M059J (cell line): ENCODE measurements around the gene TBX2. TPM values are rescaled to one million over a fixed set of nuclear protein-coding genes. Genes with fewer than 3 reads are reported as not detected.
"Not testable (repeated sequence)": the region's sequence is repeated elsewhere in the genome, so short reads cannot be mapped to it uniquely, and the experiment has no call there.

Source experiments
- DNase-seq: peaks from one replicate; pipeline ENCODE4 v3.0.0-alpha.2; 2012; ENCODE audit warnings: low read depth
- total RNA-seq: library from RNA; depleted of rRNA; stranded (reverse); fragments of >200 nt; shearing (Covaris generic); gene quantifications from 2 replicates; pipeline ENCODE4 v1.2.3, GENCODE V29; 2014

TBX2 gene
- total RNA-seq, 1 experiment from 2014 or later = 4.9 TPM

DNA sequence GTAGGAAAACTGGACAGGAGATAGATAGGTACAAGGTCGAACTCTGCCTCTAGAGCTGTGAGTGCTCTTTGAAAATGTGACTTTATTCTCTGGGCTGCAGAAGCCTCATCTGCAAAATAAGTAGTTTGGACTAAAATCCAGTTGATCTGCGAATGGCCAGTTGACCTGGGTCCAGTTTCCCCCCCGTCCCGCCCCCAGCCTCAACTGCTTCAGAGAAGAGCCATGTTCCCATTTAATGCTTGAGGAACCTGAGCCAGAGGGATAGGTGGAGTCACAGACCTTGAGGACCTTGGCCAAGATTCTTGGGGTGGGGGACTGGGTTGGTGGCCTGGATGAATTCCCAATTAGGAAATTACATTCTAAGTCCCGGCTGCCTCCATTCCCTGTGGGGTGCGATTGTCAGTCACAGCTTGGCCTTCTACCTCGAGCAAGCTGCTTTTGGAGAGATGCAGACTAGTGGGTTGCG is 14.1 kb downstream of the TBX2 start:
- DNase-seq = no peak

DNA sequence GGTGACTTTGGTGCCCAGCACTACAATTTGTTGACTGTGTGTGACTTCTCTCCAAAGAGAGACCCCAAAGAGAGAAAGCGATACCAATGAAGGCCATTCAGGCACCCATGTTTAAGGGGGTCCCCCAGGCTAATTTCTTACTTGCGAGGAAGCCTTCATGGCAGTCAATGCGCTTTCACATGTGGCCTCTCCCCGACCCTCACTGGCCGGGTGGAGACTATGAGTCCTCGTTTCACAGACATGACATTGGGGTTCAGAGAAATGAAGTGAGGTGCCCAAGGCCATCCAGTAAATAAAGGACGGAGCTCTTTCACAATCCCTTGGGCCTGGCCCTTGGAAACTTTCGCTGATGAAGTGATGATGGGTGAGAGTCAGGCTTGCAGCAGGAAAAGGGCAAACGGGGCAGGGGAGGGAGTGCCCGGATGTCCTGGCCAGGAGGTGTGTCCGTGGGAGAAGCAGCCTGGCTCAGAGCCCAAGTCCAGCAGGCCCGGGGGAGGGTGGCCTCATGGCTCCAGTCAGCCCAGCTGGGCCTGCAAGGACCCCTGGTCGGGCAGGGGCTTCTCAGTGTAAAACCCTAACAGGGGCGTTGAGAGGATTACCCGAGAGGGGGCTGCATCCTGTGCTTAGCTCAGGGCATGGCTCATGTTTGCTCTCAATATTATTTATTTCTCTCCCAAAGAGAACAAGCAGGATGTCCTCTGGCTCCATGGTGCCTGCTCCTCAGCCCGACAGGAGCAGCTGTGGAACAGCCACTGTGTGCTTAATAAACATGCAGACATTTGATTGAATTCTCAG is 14.7 kb downstream of the TBX2 start:
- DNase-seq = no peak

- DNase-seq = no peak
These were observed 15.3 kb downstream of the TBX2 start for GRCh38 chr17:61414936-61415251.

DNA sequence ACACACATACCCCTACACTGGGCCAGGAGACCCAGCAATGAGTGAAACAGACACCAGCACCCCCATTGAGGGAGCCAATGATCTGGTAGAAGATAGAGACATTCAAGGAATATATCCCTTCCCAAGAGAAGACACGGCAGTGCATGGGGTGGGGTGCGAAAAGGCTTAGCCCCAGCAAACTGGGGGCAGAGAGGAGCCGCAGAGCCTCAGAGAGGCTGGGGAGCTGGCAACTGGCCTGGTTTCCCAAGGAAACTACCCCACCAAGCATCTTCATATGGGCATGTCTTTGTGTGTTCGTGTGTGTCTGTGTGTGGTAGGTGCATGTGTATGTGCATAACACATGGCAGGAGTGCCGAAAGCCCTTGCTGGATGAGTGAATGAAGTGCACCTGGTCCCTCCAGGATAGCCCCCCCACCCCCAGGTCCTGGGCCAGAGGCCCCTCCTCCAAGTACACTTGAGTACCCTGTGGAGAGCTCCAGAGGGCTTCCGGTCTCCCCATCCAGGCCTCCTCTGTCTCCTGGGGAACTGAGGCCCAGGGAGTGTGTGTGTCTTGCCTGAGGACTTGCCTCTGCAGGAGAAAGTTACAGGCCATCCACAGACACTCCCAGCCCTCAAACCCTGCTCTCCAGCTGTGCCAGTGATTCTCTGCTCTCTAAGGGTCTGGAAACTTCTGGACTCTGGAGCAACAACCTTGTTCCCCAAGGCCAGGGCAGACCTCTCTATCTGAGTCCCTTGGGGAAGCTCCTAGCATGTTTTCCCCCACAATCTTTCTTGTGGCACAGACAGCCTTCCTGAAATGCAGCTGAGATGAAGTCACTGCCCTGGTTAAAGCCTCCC is 15.9 kb downstream of the TBX2 start:
- no peak for DNase-seq

DNA sequence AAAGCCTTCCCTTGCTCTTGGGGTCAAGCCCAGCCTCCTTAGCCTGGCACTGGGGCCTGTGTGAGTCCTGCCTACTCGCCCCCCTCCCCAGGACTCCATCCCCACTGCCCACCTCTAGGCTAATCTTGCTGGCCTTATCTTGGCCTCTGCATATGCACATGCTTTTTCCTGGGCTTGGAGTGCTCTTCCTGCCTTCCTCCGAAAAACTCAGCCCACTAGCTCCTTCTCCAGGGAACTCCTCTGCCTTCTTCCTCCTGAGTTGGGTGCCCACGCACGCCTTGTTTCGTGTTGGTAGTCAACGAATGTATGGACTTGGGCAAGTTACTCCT is 16.5 kb downstream of the TBX2 start:
- no peak for DNase-seq

DNA sequence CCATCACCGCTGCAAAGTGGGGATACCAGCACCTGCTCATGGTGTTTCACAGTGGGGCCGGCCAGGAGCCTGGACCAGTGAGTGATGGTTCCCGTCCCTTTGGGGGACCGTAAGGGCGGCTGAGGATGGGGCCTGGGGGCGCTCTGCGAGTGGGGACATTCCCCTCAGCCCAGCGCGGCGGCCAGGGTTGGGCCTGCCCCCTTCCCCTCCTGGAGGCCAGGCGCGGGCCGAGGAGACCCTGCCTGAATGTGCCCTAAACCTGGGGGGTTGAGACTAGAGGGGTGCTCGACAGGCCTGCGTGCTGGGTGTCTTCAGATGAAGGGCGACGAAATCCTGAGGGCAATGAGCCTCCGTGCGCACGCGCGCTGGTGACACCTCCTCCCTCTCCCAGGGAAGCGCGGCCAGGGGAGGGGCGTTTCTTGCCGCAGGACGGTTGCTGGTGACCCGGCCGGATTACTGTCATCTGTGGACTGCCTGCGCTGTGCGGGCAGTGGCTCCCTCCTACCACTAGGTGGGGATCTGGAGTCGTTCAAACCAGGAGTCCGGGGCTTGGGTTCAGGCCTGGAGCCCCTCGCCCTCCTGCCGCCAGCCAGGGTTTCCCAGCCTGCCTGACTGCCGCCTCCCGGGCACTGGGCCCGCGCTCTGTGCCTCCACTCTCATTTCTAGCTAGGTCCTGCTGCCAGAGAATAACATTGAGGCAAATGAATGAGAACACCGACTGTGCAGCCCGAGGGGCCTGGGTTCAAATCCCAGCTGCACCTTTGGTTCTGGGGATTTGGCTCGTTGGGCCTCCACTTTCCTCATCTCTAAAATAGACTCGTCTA is 17.1 kb downstream of the TBX2 start:
- peak; percentile 85 for DNase-seq

DNA sequence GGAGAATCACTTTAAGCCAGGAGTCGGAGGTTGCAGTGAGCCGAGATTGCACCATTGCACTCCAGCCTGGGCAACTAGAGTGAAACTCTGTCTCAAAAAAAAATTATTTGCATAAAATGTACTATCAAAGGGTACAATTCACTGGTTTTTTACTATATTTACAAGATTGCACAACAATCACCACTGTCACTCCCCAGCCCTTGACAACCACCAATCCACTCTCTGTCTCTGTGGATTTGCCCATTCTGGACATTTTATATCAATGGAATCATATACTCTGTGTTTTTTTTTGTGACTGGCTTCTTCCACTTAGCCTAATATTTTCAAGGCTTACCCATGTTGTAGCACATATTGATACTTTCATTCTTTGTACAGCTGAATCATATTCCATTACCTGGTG is 18.8 kb downstream of the TBX2 start:
- no peak for DNase-seq

GRCh38 chr17:61419496-61420046 is 19.9 kb downstream of the TBX2 start:
- no peak for DNase-seq

DNA sequence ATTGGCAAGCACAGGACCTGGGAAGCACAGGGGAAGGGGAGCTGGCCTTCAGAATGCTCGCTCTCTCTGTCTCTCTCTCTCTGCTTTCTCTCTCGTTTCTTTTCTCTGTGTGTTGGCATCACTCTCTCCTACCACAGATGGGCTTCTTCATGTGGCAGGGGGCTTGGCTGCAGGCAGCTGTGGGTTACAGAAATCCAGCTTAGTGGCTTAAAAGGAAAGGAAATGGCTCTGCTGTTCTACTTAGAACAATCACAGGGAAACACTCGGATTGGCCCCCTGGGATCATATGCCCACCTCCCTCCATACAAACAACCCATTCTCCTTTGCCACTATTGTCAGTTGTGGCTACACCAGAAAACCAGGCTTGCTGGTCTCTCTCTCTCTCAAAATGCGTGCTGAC is 20.4 kb downstream of the TBX2 start:
- DNase-seq = no peak

- DNase-seq = no peak
These were observed 21.2 kb downstream of the TBX2 start for GRCh38 chr17:61420745-61421398.

DNA sequence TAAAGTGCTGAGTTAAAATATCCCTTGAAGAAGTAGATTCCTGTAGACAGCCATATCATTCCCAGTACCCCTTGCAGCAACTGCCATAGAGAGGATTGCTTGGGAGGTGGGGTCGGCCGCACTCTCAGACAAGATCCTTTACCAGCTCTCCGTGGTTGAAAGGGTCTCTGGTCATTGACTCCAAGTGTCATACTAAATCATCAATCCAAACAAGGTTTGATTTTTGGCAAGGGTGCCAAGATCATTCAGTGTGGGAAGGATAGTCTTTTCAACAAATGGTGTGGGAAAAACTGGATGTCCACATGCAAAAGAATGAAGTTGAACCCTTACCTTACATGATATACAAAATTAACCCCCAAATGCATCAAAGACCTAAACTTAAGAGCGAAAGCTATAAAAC is 21.8 kb downstream of the TBX2 start:
- DNase-seq = no peak

DNA sequence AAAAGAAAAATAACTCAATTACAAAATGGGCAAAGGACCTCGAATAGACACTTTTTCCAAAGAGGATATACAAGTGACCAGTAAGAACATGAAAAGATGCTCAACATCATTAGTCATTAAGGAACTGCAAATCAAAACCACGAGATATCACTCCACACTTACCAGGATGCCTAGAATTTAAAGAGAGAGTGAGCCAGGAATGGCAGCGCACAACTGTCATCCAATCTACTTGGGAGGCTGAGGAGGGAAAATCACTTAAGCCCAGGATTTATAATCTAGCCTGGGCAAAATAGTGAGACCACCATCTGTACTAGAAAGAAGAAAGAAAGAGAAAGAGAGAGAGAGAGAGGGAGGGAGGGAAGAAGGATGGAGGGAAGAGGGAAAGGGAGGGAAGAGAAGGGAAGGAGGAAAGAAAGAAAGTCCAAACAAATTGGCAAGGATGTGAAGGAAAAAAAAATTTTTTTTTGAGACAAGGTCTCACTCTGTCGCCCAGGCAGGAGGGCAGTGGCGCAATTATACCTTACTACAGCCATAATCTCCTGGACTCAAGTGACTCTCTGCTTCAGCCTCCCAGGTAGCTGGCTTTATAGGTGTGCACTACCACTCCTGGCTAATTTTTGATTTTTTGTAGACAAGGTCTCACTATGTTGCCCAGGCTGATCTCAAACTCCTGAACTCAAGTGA is 22.6 kb downstream of the TBX2 start:
- DNase-seq = no peak

GRCh38 chr17:61422869-61423268 is 23.2 kb downstream of the TBX2 start:
- DNase-seq = no peak

GRCh38 chr17:61423967-61424649 is 24.5 kb downstream of the TBX2 start:
- DNase-seq = no peak

DNA sequence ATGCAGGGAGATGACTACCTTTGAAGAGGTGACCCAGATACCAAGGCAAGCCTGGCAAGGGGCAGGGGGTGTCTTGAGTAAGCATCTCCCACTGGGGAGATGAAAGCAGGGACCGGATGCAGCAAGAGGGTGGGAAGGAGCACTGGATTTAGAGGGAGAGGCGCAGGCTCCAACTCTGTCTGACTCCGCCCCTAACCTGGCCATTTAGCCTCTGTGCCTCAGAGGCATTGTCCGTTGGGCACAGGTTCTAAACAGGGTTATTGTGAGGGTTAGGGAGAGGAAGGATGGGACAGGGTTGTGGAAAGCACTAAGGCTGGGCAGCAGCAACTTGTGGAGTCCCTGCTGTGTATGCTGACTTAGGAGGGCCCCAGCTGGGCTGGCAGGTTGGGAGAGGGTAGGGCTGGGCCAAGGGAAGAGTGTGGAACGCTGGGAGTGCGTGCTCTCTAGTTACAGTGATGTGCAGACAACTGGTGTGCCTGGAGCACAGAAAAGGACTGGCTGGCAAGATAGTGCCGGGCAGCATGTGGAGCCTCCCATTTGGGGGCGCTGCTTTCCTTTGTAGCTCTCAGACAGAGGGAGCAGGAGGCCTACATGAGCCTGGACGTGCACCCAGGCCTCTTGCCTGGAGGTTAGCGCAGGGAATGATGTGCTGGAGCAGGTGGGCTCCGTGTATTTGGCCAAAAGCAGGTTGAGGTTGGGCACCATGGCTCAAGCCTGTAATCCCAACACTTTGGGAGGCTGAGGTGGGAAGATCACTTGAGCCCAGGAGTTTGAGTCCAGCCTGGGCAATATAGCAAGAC is 26.2 kb downstream of the TBX2 start:
- peak; percentile 48 for DNase-seq

DNA sequence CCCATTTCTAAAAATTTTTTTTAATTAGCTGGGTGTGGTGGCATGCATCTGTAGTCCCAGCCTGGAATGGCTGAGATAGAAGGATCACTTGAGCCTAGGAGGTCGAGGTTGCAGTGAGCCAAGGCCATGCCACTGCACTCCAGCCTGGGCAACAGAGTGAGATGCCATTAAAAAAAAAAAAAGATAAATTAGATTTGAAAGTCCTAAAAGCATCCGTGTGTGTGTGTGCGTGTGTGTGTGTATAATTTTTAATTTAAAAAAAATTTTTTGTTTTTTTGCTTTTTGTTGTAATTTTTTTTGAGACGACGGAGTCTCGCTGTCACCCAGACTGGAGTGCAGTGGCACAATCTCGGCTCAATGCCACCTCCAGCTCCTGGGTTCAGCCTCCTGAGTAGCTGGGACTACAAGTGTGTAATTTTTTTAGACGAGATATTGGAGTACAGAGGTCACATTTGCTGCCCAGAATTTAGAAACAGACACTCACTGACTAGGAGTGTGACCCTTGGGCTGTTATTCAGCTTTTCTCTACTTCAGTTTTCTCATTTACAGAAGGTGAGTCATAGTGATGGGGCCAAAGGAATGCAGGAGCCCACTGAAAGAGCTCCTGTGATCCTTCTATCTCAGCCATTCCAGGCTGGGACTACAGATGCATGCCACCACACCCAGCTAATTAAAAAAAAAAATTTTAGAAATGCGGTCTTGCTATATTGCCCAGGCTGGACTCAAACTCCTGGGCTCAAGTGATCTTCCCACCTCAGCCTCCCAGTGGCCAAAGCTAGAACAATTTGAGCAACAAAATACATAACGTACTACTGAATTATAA is 27.1 kb downstream of the TBX2 start:
- peak; percentile 87 for DNase-seq

GRCh38 chr17:61427567-61427966 is 27.9 kb downstream of the TBX2 start:
- DNase-seq = peak; percentile 24

DNA sequence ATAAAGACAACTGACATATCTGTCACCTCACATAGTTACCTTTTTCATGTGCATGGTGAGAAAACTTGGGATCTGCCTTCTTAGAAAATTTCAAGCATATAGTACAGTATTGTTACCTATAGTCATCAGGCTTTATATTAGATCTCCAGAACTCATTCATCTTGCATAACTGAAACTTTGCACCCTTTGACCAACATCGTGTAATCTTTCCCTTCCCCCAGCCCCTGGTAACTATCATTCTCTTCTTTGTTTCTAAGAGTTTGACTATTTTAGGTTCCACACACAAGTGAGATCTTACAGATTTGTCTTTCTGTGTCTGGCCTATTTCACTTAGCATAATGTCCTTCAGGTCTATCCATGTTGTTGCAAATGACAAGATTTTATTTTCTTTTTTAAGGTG is 29.6 kb downstream of the TBX2 start:
- no peak for DNase-seq

DNA sequence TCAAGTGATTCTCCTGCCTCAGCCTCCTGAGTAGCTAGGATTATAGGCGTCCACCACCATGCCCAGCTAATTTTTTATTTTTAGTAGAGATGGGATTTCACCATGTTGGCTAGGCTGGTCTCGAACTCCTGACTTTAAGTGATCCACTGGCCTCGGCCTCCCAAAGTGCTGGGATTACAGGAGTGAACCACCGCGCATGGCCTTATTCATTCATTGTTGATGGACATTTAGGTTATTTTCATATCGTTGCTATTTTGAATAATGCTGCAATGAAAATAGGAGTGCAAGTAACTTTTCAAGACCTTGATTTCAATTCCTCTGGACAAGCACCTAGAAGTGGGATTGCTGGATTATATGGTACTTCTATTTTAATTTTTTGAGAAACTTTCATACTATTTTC is 30.2 kb downstream of the TBX2 start:
- not testable (repeated sequence) for DNase-seq
